Kidney (tissue), 14 donors: Measurements from ENCODE around the gene C2CD2. TPM values are rescaled to one million over a fixed set of nuclear protein-coding genes. Genes with fewer than 3 reads are reported as not detected.

Source experiments
- DNase-seq, 5 donors: peaks; one replicate each; pipeline ENCODE4 v3.0.0-alpha.2; 2013 to 2020
- FAIRE-seq: peaks from 2 replicates; lab custom pipeline; 2012; peaks lifted over from hg19 to GRCh38; lab: Jason Lieb, UNC
- H3K27ac ChIP-seq, 2 donors: one replicate each; pipeline ENCODE4 v1.7.0; 2013; ENCODE audit warnings: low read depth in 2 of 2, low read length in 2 of 2, inconsistent platforms in 1 of 2
- H3K27me3 ChIP-seq: one replicate; pipeline ENCODE4 v1.7.1; 2013; ENCODE audit warnings: low read length, inconsistent platforms; ENCODE audit not compliant: control insufficient read depth, insufficient read depth
- H3K36me3 ChIP-seq, 3 donors: one replicate each; pipeline versions ENCODE4 v1.7.0 to v1.7.1; 2013; ENCODE audit warnings: low read length in 3 of 3, control low read depth in 1 of 3, inconsistent platforms in 1 of 3; ENCODE audit not compliant: insufficient read depth in 3 of 3, control insufficient read depth in 2 of 3
- H3K4me1 ChIP-seq, 3 donors: one replicate each; pipeline versions ENCODE4 v1.7.0 to v1.7.1; 2013; ENCODE audit warnings: low read length in 3 of 3, inconsistent platforms in 1 of 3, low read depth in 1 of 3; ENCODE audit not compliant: control insufficient read depth in 2 of 3, insufficient read depth in 2 of 3
- H3K4me3 ChIP-seq, 3 donors: one replicate each; pipeline versions ENCODE4 v1.7.0 to v1.8.1; 2013; ENCODE audit warnings: low read length in 3 of 3, control low read depth in 1 of 3, inconsistent platforms in 1 of 3
- H3K9ac ChIP-seq, 3 donors: one replicate each; pipeline versions ENCODE4 v1.7.0 to v1.7.1; 2013; ENCODE audit warnings: low read length in 3 of 3, control low read depth in 1 of 3, inconsistent platforms in 1 of 3
- H3K9me3 ChIP-seq, 3 donors: one replicate each; pipeline versions ENCODE4 v1.7.0 to v1.7.1; 2013; ENCODE audit warnings: low read length in 3 of 3, control low read depth in 1 of 3, inconsistent platforms in 1 of 3; ENCODE audit not compliant: control insufficient read depth in 2 of 3, insufficient read depth in 1 of 3
- CTCF ChIP-seq: IDR thresholded peaks from 3 replicates; pipeline ENCODE4 v1.5.1; 2012; ENCODE audit warnings: mild to moderate bottlenecking, moderate library complexity, borderline replicate concordance; ENCODE audit not compliant: insufficient read depth; ENCODE audit errors: extremely low read depth
- intact Hi-C: fragments of 100-400 bp; cut with DNase I; formaldehyde crosslinking; loops from one replicate; pipeline ENCODE4 v1.11.1; 2022
- polyA plus RNA-seq: library from polyadenylated mRNA; stranded (reverse); fragments of 350-450 nt; fragmentation: Illumina TruSeq; extraction: RNeasy Lipid Tissue Mini Kit (QIAGEN cat#74804); gene quantifications from one replicate; pipeline ENCODE4 v1.2.3, GENCODE V29; 2014; ENCODE audit warnings: low read depth, low replicate concordance; ENCODE audit not compliant: insufficient read depth
- total RNA-seq: library from RNA; stranded (reverse); fragmentation: NEBNext Ultra II Directional; extraction: Animal tissue kit (Norgen Biotek cat#: 25700); gene quantifications from one replicate; pipeline ENCODE4 v1.2.1, GENCODE V29; 2021
- donor health status: control.
- donor health status: control.
- donor health status: control.
- donor health status: control.
- donor health status: control.
- donor health status: DM: yes; HTN: yes; CAD: no.
- donor health status: Normal renal cell carcinoma (clear cell type).

Gene C2CD2
- total and polyA plus RNA-seq, 2 donors from 2014 or later: 7.6 to 25.6 TPM

GRCh38 chr21:41890355-41890754 lies 63.5 kb downstream of the C2CD2 start:
- H3K9me3 ChIP-seq: no peaks in the 10 kb centered on the region
- H3K36me3 ChIP-seq: no peaks in the 10 kb centered on the region
- no peak overlapping the region for H3K9ac ChIP-seq
- FAIRE-seq (no peak), DNase-seq (no peak)
- H3K4me3 ChIP-seq: no peak overlapping the region
- no peaks in the 10 kb centered on the region for H3K4me1 ChIP-seq
- H3K27me3 ChIP-seq: no peaks in the 10 kb centered on the region
- no peak for TF ChIP-seq CTCF
- intact Hi-C loops: no loop called here
- no peak overlapping the region for H3K27ac ChIP-seq

DNA sequence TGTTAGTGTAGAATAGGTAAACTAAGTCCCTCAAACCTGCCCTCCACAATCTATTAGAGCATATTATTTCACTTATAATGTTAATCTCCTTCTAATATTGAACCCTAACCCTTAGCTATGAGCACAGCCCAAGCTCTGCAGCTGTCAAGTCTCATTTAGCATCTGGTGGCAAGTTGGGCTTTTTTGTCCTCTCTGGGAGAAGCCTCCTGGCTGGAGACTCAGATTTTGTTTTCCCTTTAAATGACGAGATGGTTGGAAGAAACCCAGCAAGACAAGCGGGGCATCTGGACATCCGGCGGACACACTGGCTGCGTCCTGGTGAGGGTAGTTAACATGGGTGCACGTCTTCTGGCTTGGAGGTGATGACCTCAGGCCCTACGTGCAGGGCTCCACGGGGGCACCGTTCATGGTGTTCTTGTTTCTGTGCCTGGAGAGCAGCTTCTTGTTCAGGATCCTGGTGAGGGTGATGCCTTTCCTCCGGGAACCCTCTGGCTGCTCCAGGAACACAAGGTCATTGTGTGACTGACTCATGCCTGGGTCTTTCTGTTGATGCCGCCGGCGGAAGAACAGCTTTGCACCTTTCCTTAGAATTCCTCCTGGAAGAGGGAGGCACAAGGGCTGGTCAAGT lies 65.0 kb downstream of the C2CD2 start:
- TF ChIP-seq CTCF: no peak
- intact Hi-C loops: no loop called here

DNA sequence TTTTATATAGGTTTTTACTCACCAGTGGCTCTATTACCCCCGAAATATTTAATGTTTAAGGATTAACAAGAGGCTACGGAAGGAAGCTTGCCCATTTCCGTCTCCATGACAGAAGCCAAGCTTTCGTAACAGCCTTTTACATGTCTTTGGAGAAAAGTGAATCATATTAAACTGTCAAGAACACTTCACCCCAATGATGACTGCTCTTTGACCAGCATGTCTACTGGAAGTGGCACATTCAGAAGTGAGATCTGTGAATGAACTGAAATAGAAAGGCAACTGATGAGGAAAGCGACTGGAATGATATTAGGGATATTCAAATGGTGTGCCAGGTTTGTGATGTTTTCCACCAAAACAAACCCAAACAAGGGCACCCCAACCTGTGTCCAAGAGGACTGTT lies 66.2 kb downstream of the C2CD2 start:
- H3K4me1 ChIP-seq: no peaks in the 10 kb centered on the region
- no peak for TF ChIP-seq CTCF
- H3K9ac ChIP-seq: no peak overlapping the region
- H3K4me3 ChIP-seq: no peak overlapping the region
- DNase-seq (no peak), FAIRE-seq (no peak)
- intact Hi-C loops: no loop called here
- H3K9me3 ChIP-seq: no peaks in the 10 kb centered on the region
- no peaks in the 10 kb centered on the region for H3K36me3 ChIP-seq
- H3K27ac ChIP-seq: no peak overlapping the region
- no peaks in the 10 kb centered on the region for H3K27me3 ChIP-seq

More for the DNA sequence above, 65.0 kb downstream of the C2CD2 start:
- Histone ChIP-seq H3K27me3 (no peaks in the 10 kb centered on the region), H3K4me1 (no peaks in the 10 kb centered on the region), H3K4me3 (no peak overlapping the region), H3K36me3 (no peaks in the 10 kb centered on the region), H3K9ac (no peak overlapping the region), H3K9me3 (no peaks in the 10 kb centered on the region), H3K27ac (no peak overlapping the region)
- DNase-seq (no peak), FAIRE-seq (no peak)

DNA sequence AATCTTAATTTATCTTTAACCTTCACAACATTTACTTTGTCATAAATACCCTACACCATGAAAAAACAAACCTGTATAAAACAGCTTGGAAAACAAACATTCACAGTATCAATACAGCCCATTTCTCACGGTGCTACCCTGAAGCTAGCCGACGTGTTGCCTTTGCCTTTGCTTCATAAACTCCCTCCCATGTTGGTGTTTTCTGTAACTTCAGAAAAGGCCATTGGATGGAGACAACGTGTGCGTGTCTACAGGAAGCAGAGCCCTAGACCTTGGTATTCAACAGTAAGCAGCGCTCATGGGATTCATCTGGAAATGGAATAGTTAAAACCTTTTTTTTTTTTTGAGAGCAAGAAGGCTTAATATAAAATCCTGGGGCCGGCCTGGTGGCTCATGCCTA lies 67.5 kb downstream of the C2CD2 start:
- no peaks in the 10 kb centered on the region for H3K9me3 ChIP-seq
- peak in 1 of 5 donors; percentile 26 for DNase-seq
- H3K27ac ChIP-seq: no peak overlapping the region
- H3K9ac ChIP-seq: no peak overlapping the region
- H3K27me3 ChIP-seq: no peaks in the 10 kb centered on the region
- intact Hi-C loops: no loop called here
- FAIRE-seq: no peak
- no peak overlapping the region for H3K4me3 ChIP-seq
- no peaks in the 10 kb centered on the region for H3K4me1 ChIP-seq
- no peaks in the 10 kb centered on the region for H3K36me3 ChIP-seq
- no peak for TF ChIP-seq CTCF
